Measurements from ENCODE around the gene YJEFN3. TPM values are rescaled to one million over a fixed set of nuclear protein-coding genes. Genes with fewer than 3 reads are reported as not detected.

Gene YJEFN3
- total and polyA plus RNA-seq, 2 donors (not counting 3 experiments of a cell fraction or from before 2014, with no cell fraction given): 1.9 to 2.1 TPM

DNA sequence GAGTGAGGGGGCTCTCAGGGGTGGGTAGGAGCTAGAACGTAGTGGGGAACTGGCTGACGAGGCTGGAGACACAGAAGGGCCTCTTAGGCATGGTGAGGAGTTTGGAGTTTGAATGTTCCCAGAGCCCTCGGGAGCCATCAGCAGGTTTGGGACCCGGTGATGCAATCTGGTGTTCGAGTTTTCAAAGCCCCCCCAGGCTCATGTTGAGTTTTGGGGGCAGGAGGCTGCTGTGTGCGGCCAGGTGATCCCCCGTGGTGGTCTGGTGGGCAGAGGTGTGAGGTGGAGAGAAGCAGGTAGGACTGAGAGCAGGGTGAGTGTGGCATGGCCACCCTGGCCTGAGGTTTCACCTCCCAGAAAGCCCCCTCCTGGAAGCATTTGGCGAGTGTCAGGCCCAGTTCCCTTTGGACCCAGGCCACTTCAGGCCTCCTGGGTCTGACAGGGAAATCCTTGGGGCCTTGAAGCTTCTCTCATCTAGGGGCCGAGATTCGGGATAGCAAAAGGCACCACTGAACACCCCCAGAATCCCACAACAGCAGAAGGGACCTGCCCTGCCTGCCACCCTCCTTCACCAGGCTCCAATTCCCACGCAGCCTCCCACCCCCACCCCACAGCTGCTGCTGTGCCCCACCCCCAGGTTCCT is 1.2 kb downstream of the YJEFN3 start:
- FAIRE-seq: no peak
- Histone ChIP-seq H3K4me3 (replicated peaks in 1 of 3; ENCODE audit: insufficient read depth in 1 of 3, low read depth in 1 of 3, low read length in 3 of 3) (no peak overlapping the region), H4K20me1 (replicated peaks; ENCODE audit: control insufficient read depth, extremely low read depth, insufficient read depth, low read length) (no peaks in the 10 kb centered on the region), H3K4me2 (ENCODE audit: insufficient read depth, low read length) (no peak overlapping the region), H3K9me1 (replicated peaks; ENCODE audit: control insufficient read depth, extremely low read depth, insufficient read depth, low read length) (no peaks in the 10 kb centered on the region), H3K9me3 (replicated peaks; ENCODE audit: control insufficient read depth, insufficient read depth, low read length) (no peaks in the 10 kb centered on the region), H3K79me2 (ENCODE audit: control insufficient read depth, insufficient read depth, low read length) (no peaks in the 10 kb centered on the region), H3K36me3 (ENCODE audit: control insufficient read depth in 2 of 2, extremely low read depth in 1 of 2, insufficient read depth in 2 of 2, low read length in 2 of 2) (no peaks in the 10 kb centered on the region), H2AFZ (ENCODE audit: low read depth, low read length) (no peak overlapping the region), H3K4me1 (ENCODE audit: control insufficient read depth, extremely low read depth, insufficient read depth, low read length) (no peaks in the 10 kb centered on the region), H3K9ac (replicated peaks; ENCODE audit: extremely low read depth, insufficient read depth, low read length) (no peak overlapping the region), H3K27ac (ENCODE audit: insufficient read depth, low read depth, low read length) (no peak overlapping the region), H3K27me3 (ENCODE audit: control insufficient read depth in 2 of 2, insufficient read depth in 2 of 2, low read length in 2 of 2) (no peaks in the 10 kb centered on the region)
- BruUV-seq (replicated peaks): no TSS peak
- dilution Hi-C loops (cut with MboI; ENCODE audit: extremely low pct_ligation_motif_present, low sequenced_read_pairs): no loop called here
- TF ChIP-seq GATA2 (IDR thresholded peaks at IDR 0.05; ENCODE audit: insufficient read depth, insufficient read length, low read depth, low read length): no peak
- no peak for TF ChIP-seq FOS (IDR thresholded peaks at IDR 0.05; ENCODE audit: borderline replicate concordance, insufficient read depth, low read length)
- TF ChIP-seq EZH2 (IDR thresholded peaks at IDR 0.05; ENCODE audit: borderline replicate concordance, low read depth, low read length, severe bottlenecking): no peak
- ChIA-PET CTCF (interaction anchor here (0.6 to 5.6 kb wide), 3 partner anchors 22 to 429 kb away, joined by 4 to 44 read pairs (median 5); no protein-coding TSS in a partner anchor), POLR2A (no interaction called here)
- DNase-seq (ENCODE audit: low read depth, low spot score): no peak
- intact Hi-C loops (cut with micrococcal nuclease): no loop called here

DNA sequence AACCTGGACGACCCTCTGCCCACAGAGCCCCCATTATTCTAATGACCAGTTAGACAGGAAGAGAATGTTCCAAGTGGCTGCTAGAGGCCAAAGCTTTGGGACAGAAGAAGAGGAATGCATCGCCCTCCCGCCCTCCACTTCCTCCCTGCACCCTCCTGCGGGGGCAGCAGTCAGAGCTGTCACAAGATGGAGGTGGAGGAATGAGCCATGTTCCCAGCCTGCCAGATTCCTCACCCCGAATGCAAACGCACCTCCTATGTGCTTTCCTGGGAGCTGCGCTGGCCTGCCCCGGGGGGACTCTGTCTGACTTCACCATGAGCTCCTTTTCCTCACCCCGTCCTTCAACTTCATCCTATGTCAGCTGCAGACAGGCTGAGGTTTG is 1.7 kb downstream of the YJEFN3 start:
- no peak for TF ChIP-seq EZH2 (IDR thresholded peaks at IDR 0.05; ENCODE audit: borderline replicate concordance, low read depth, low read length, severe bottlenecking)
- TF ChIP-seq, protein P1, sequence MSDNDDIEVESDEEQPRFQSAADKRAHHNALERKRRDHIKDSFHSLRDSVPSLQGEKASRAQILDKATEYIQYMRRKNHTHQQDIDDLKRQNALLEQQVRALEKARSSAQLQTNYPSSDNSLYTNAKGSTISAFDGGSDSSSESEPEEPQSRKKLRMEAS (IDR thresholded peaks at IDR 0.05; ENCODE audit: insufficient read depth, insufficient read length): no peak
- no peak for TF ChIP-seq FOS (IDR thresholded peaks at IDR 0.05; ENCODE audit: borderline replicate concordance, insufficient read depth, low read length)
- no peak for TF ChIP-seq POLR2AphosphoS5 (IDR thresholded peaks at IDR 0.05; ENCODE audit: insufficient read depth, low read depth, low read length)
- TF ChIP-seq, protein P2, sequence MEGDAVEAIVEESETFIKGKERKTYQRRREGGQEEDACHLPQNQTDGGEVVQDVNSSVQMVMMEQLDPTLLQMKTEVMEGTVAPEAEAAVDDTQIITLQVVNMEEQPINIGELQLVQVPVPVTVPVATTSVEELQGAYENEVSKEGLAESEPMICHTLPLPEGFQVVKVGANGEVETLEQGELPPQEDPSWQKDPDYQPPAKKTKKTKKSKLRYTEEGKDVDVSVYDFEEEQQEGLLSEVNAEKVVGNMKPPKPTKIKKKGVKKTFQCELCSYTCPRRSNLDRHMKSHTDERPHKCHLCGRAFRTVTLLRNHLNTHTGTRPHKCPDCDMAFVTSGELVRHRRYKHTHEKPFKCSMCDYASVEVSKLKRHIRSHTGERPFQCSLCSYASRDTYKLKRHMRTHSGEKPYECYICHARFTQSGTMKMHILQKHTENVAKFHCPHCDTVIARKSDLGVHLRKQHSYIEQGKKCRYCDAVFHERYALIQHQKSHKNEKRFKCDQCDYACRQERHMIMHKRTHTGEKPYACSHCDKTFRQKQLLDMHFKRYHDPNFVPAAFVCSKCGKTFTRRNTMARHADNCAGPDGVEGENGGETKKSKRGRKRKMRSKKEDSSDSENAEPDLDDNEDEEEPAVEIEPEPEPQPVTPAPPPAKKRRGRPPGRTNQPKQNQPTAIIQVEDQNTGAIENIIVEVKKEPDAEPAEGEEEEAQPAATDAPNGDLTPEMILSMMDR (IDR thresholded peaks at IDR 0.05; ENCODE audit: extremely low read depth in 1 of 2, insufficient read depth in 1 of 2, low read depth in 1 of 2, low read length in 2 of 2): no peak
- TF ChIP-seq GATA2 (IDR thresholded peaks at IDR 0.05; ENCODE audit: insufficient read depth, insufficient read length, low read depth, low read length): no peak
- TF ChIP-seq MYC (IDR thresholded peaks at IDR 0.05; ENCODE audit: low read depth, low read length): no peak
- no peak for TF ChIP-seq JUN (IDR thresholded peaks at IDR 0.05; ENCODE audit: borderline replicate concordance, insufficient read depth, insufficient read length, low read depth)
- no peak for TF ChIP-seq POLR2A (IDR thresholded peaks at IDR 0.05; ENCODE audit: low read depth, low read length)
- Histone ChIP-seq H3K27ac (ENCODE audit: insufficient read depth, low read depth, low read length) (no peak overlapping the region), H3K4me3 (replicated peaks in 1 of 3; ENCODE audit: insufficient read depth in 1 of 3, low read depth in 1 of 3, low read length in 3 of 3) (no peak overlapping the region), H3K36me3 (ENCODE audit: control insufficient read depth in 2 of 2, extremely low read depth in 1 of 2, insufficient read depth in 2 of 2, low read length in 2 of 2) (no peaks in the 10 kb centered on the region), H3K27me3 (ENCODE audit: control insufficient read depth in 2 of 2, insufficient read depth in 2 of 2, low read length in 2 of 2) (no peaks in the 10 kb centered on the region), H3K9me3 (replicated peaks; ENCODE audit: control insufficient read depth, insufficient read depth, low read length) (no peaks in the 10 kb centered on the region), H3K4me1 (ENCODE audit: control insufficient read depth, extremely low read depth, insufficient read depth, low read length) (no peaks in the 10 kb centered on the region), H2AFZ (ENCODE audit: low read depth, low read length) (no peak overlapping the region), H3K79me2 (ENCODE audit: control insufficient read depth, insufficient read depth, low read length) (no peaks in the 10 kb centered on the region), H3K9me1 (replicated peaks; ENCODE audit: control insufficient read depth, extremely low read depth, insufficient read depth, low read length) (no peaks in the 10 kb centered on the region), H3K9ac (replicated peaks; ENCODE audit: extremely low read depth, insufficient read depth, low read length) (no peak overlapping the region), H3K4me2 (ENCODE audit: insufficient read depth, low read length) (no peak overlapping the region), H4K20me1 (replicated peaks; ENCODE audit: control insufficient read depth, extremely low read depth, insufficient read depth, low read length) (no peaks in the 10 kb centered on the region)
- dilution Hi-C loops (cut with MboI; ENCODE audit: extremely low pct_ligation_motif_present, low sequenced_read_pairs): no loop called here
- no TSS peak for BruUV-seq (replicated peaks)
- POLR2A ChIA-PET: no interaction called here
- intact Hi-C loops (cut with micrococcal nuclease): no loop called here
- CTCF ChIA-PET: interaction anchor here (0.6 to 5.6 kb wide), 3 partner anchors 22 to 429 kb away, joined by 4 to 45 read pairs (median 44); no protein-coding TSS in a partner anchor
- FAIRE-seq (no peak), DNase-seq (ENCODE audit: low read depth, low spot score) (no peak)
